ENCODE results near the gene FXR2.
"Not testable (repeated sequence)": the region's sequence is repeated elsewhere in the genome, so short reads cannot be mapped to it uniquely, and the experiment has no call there.

FXR2 gene

GRCh38 chr17:7614425-7615264 is at the start of gene FXR2:
Gene FXR2 (minus strand): TSS chr17:7614897. CDS start chr17:7614532, 365 bp downstream.
- peak; percentile 100 for DNase-seq (ENCODE audit: low spot score)

GRCh38 chr17:7656958-7657609 is 42.4 kb upstream of the FXR2 start:
- DNase-seq (ENCODE audit: low spot score): no peak

- no peak for DNase-seq (ENCODE audit: low spot score)
These were observed 40.8 kb upstream of the FXR2 start for GRCh38 chr17:7655541-7655840.

GRCh38 chr17:7654832-7655540 is 40.3 kb upstream of the FXR2 start:
- no peak for DNase-seq (ENCODE audit: low spot score)

- no peak for DNase-seq (ENCODE audit: low spot score)
These were observed 38.0 kb upstream of the FXR2 start for GRCh38 chr17:7652388-7653356.

GRCh38 chr17:7651665-7652387 is 37.1 kb upstream of the FXR2 start:
- no peak for DNase-seq (ENCODE audit: low spot score)

- DNase-seq (ENCODE audit: low spot score): no peak
These were observed 36.5 kb upstream of the FXR2 start for GRCh38 chr17:7651097-7651664.

GRCh38 chr17:7650509-7651096 is 35.9 kb upstream of the FXR2 start, which contains the start of gene ATP1B2:
Gene ATP1B2 (plus strand): TSS chr17:7650926. CDS start chr17:7651519, 593 bp downstream.
- DNase-seq (ENCODE audit: low spot score): peak; percentile 72

GRCh38 chr17:7647018-7647417 is 32.3 kb upstream of the FXR2 start:
- no peak for DNase-seq (ENCODE audit: low spot score)

- no peak for DNase-seq (ENCODE audit: low spot score)
These were observed 31.8 kb upstream of the FXR2 start for GRCh38 chr17:7646457-7646856.

- no peak for DNase-seq (ENCODE audit: low spot score)
These were observed 30.1 kb upstream of the FXR2 start for GRCh38 chr17:7644775-7645174.

GRCh38 chr17:7641635-7642034 is 26.9 kb upstream of the FXR2 start:
- not testable (repeated sequence) for DNase-seq (ENCODE audit: low spot score)

GRCh38 chr17:7640783-7641182 is 26.1 kb upstream of the FXR2 start:
- DNase-seq (ENCODE audit: low spot score): no peak

GRCh38 chr17:7636163-7636562 is 21.5 kb upstream of the FXR2 start:
- DNase-seq (ENCODE audit: low spot score): no peak

GRCh38 chr17:7634384-7634783 is 19.7 kb upstream of the FXR2 start:
- no peak for DNase-seq (ENCODE audit: low spot score)

GRCh38 chr17:7633093-7633492 is 18.4 kb upstream of the FXR2 start:
- no peak for DNase-seq (ENCODE audit: low spot score)

GRCh38 chr17:7632492-7632894 is 17.8 kb upstream of the FXR2 start:
- peak; percentile 36 for DNase-seq (ENCODE audit: low spot score)

- DNase-seq (ENCODE audit: low spot score): no peak
These were observed 17.0 kb upstream of the FXR2 start for GRCh38 chr17:7631398-7632380.

GRCh38 chr17:7629939-7630571 is 15.4 kb upstream of the FXR2 start, which contains the start of gene SHBG:
Gene SHBG (plus strand): TSS chr17:7630135. CDS start chr17:7630173, 38 bp downstream.
- DNase-seq (ENCODE audit: low spot score): no peak

Measured in CD4-positive, alpha-beta T cell treated with Interleukin-2 at 100 ng/mL for 4 hours (primary cell).